GM23338 (cell line): Measurements from ENCODE around the gene GPRIN1. TPM values are rescaled to one million over a fixed set of nuclear protein-coding genes. Genes with fewer than 3 reads are reported as not detected.

Experiments
- ATAC-seq: fragments of 200-7000 bp; cut with Tn5 transposase; 3 replicates; pipeline ENCODE4 v1.9.1; 2020
- DNase-seq: peaks from one replicate; pipeline ENCODE4 v3.0.0-alpha.2; 2015; ENCODE audit warnings: low spot score
- H2AFZ ChIP-seq: fragments of 200-600 bp; sonication (generic); 2 replicates; pipeline ENCODE4 v1.8.0; 2016; ENCODE audit warnings: antibody characterized with exemption, mild to moderate bottlenecking, moderate library complexity
- H3F3A ChIP-seq: fragments of 200-600 bp; sonication (generic); replicated peaks from 2 replicates; pipeline ENCODE4 v1.8.0; 2017; ENCODE audit warnings: antibody characterized with exemption, mixed run types, low read depth
- H3K27ac ChIP-seq: fragments of 200-600 bp; sonication (generic); 2 replicates; pipeline ENCODE4 v1.6.1; 2016; ENCODE audit warnings: low read depth
- H3K27me3 ChIP-seq: fragments of 200-600 bp; sonication (generic); 2 replicates; pipeline ENCODE4 v1.8.0; 2016; ENCODE audit warnings: mild to moderate bottlenecking, mixed run types, moderate library complexity; ENCODE audit not compliant: insufficient read depth
- H3K36me3 ChIP-seq: fragments of 200-600 bp; sonication (generic); 2 replicates; pipeline ENCODE4 v1.8.0; 2016; ENCODE audit warnings: mild to moderate bottlenecking; ENCODE audit not compliant: insufficient read depth
- H3K4me1 ChIP-seq: fragments of 200-600 bp; sonication (generic); 2 replicates; pipeline ENCODE4 v1.8.0; 2016; ENCODE audit warnings: mild to moderate bottlenecking, moderate library complexity; ENCODE audit not compliant: insufficient read depth
- H3K4me2 ChIP-seq: fragments of 200-600 bp; sonication (generic); 2 replicates; pipeline ENCODE4 v1.7.1; 2017; ENCODE audit warnings: mixed run types
- H3K4me3 ChIP-seq: fragments of 200-600 bp; sonication (generic); 2 replicates; pipeline ENCODE4 v1.6.1; 2016; ENCODE audit warnings: mixed run types
- H3K79me2 ChIP-seq: fragments of 200-600 bp; sonication (generic); replicated peaks from 2 replicates; pipeline ENCODE4 v1.8.0; 2017; ENCODE audit warnings: mild to moderate bottlenecking; ENCODE audit not compliant: insufficient read depth
- H3K9me2 ChIP-seq: fragments of 200-600 bp; sonication (generic); 2 replicates; pipeline ENCODE4 v1.8.0; 2017; ENCODE audit not compliant: insufficient read depth
- H4K20me1 ChIP-seq: fragments of 200-600 bp; sonication (generic); replicated peaks from 2 replicates; pipeline ENCODE4 v1.8.0; 2017; ENCODE audit warnings: mild to moderate bottlenecking; ENCODE audit not compliant: insufficient read depth
- H3K27ac Mint-ChIP-seq: 2 replicates; pipeline ENCODE4 v1.8.0; 2020; ENCODE audit warnings: inconsistent platforms, mild to moderate bottlenecking, moderate library complexity, mixed read lengths
- H3K27me3 Mint-ChIP-seq: 3 replicates; pipeline ENCODE4 v1.8.0; 2022; ENCODE audit warnings: low read depth, mild to moderate bottlenecking, moderate library complexity, mixed read lengths, inconsistent platforms; ENCODE audit not compliant: insufficient read depth, poor library complexity
- H3K36me3 Mint-ChIP-seq: 3 replicates; pipeline ENCODE4 v1.8.0; 2021; ENCODE audit warnings: low read depth, mild to moderate bottlenecking, inconsistent platforms, moderate library complexity, mixed read lengths
- H3K4me1 Mint-ChIP-seq: 3 replicates; pipeline ENCODE4 v1.8.0; 2020; ENCODE audit warnings: mild to moderate bottlenecking, inconsistent platforms, mixed read lengths
- H3K4me3 Mint-ChIP-seq: 3 replicates; pipeline ENCODE4 v1.8.0; 2021; ENCODE audit warnings: moderate library complexity, mild to moderate bottlenecking, inconsistent platforms, mixed read lengths
- H3K9me3 Mint-ChIP-seq: 3 replicates; pipeline ENCODE4 v1.8.0; 2020; ENCODE audit warnings: moderate library complexity, mild to moderate bottlenecking, inconsistent platforms, mixed read lengths
- CREB1 ChIP-seq: fragments of 250-450 bp; sonication (Bioruptor Pico); IDR thresholded peaks from 2 replicates; pipeline ENCODE4 v1.5.0; 2020; ENCODE audit warnings: low read depth, mild to moderate bottlenecking, moderate library complexity
- EZH2 ChIP-seq: fragments of 200-600 bp; sonication (generic); IDR thresholded peaks from one replicate; pipeline ENCODE4 v1.8.0; 2017; ENCODE audit warnings: antibody characterized with exemption, mild to moderate bottlenecking, low read depth; ENCODE audit not compliant: unreplicated experiment
- EZH2phosphoT487 ChIP-seq: fragments of 200-600 bp; sonication (generic); IDR thresholded peaks from one replicate; pipeline ENCODE4 v1.8.1; 2018; ENCODE audit warnings: antibody characterized with exemption; ENCODE audit not compliant: unreplicated experiment
- NANOG ChIP-seq: IDR thresholded peaks from 2 replicates; pipeline ENCODE4 v1.6.1; 2016; ENCODE audit warnings: antibody characterized with exemption, borderline replicate concordance
- POLR2AphosphoS5 ChIP-seq: IDR thresholded peaks from 2 replicates; pipeline ENCODE4 v1.6.1; 2016; ENCODE audit warnings: antibody characterized with exemption, low read depth
- STAT1 ChIP-seq: IDR thresholded peaks from one replicate; pipeline ENCODE4 v1.6.1; 2016; ENCODE audit warnings: antibody characterized with exemption; ENCODE audit not compliant: unreplicated experiment
- ZNF114 ChIP-seq: fragments of 250-450 bp; sonication (Bioruptor Pico); IDR thresholded peaks from 2 replicates; pipeline ENCODE4 v1.5.0; 2020; ENCODE audit warnings: mild to moderate bottlenecking, moderate library complexity
- ZNF331 ChIP-seq: fragments of 250-450 bp; sonication (Bioruptor Pico); IDR thresholded peaks from 2 replicates; pipeline ENCODE4 v1.5.0; 2020; ENCODE audit warnings: low read depth, mild to moderate bottlenecking, moderate library complexity
- polyA plus RNA-seq: library from polyadenylated mRNA; unstranded; fragments of >200 nt; fragmentation: Nextera tagmentation; extraction: Ambion mirVana; gene quantifications from 2 replicates; pipeline ENCODE4 v1.2.1, GENCODE V29; 2016
- total RNA-seq: library from RNA; depleted of rRNA; stranded (reverse); fragments of >200 nt; shearing (Covaris generic); gene quantifications from 2 replicates; pipeline ENCODE4 v1.2.3, GENCODE V29; 2014
- TF ChIP-seq, protein P1 (sequence below), 2 experiments: fragments of 200-600 bp in 1 of 2; sonication (generic) in 1 of 2; conservative IDR thresholded peaks; 2 replicates each; pipeline versions ENCODE4 v1.5.1 to v1.6.1; 2016 to 2017; ENCODE audit warnings: antibody characterized with exemption in 2 of 2, low read depth in 2 of 2, mild to moderate bottlenecking in 2 of 2, moderate library complexity in 1 of 2
- TF ChIP-seq, protein P2 (sequence below): IDR thresholded peaks from one replicate; pipeline ENCODE4 v1.6.1; 2018; ENCODE audit warnings: antibody characterized with exemption; ENCODE audit not compliant: unreplicated experiment
- TF ChIP-seq, protein P3 (sequence below): fragments of 250-450 bp; sonication (Bioruptor Pico); IDR thresholded peaks from 2 replicates; pipeline ENCODE4 v1.5.0; 2020; ENCODE audit warnings: mild to moderate bottlenecking, moderate library complexity

Gene GPRIN1
- total and polyA plus RNA-seq, 2 experiments from 2014 or later: 3.8 to 14.6 TPM

DNA sequence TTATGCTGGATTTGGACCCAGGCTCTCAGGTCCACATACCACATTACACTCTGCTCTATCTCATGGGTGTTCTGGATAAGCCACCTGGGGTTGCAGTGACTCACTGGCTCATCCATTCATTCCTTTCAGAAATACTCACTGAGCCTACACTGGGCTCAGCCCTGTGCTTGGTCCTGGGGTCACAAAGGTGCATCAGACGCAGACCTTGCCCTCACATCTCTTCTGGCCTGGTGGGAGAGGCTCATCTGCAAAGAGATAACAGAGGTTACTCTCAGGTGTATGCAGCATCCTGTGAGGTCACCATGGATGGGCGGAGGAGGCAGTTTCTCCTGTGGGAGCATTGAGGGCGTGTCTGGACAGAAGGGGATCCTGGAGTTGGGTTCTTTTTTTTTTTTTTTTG is 48.7 kb downstream of the GPRIN1 start:
- Histone ChIP-seq H3K9me2 (no peaks in the 10 kb centered on the region), H3K4me1 (peaks cover 5% of the 10 kb centered on the region; the same call in 1 of the 2 replicates), H2AFZ (no peak overlapping the region), H3K27ac (no peak overlapping the region), H3F3A (no peaks in the 10 kb centered on the region), H3K4me3 (no peak overlapping the region), H3K4me2 (no peak overlapping the region), H3K36me3 (no peaks in the 10 kb centered on the region), H3K27me3 (no peaks in the 10 kb centered on the region), H4K20me1 (no peaks in the 10 kb centered on the region), H3K79me2 (no peaks in the 10 kb centered on the region)
- H3K4me1 Mint-ChIP-seq: peaks cover 10% of the 10 kb centered on the region
- peaks cover 18% of the 10 kb centered on the region for H3K27me3 Mint-ChIP-seq
- H3K4me3 Mint-ChIP-seq: no peak overlapping the region
- H3K9me3 Mint-ChIP-seq: peaks cover 5% of the 10 kb centered on the region; the same call in 1 of the 3 replicates
- DNase-seq: no peak
- TF ChIP-seq POLR2AphosphoS5 (no peak), EZH2phosphoT487 (no peak), ZNF114 (CRISPR knock-in tag) (no peak), EZH2 (no peak), NANOG (no peak), CREB1 (no peak), ZNF331 (no peak), STAT1 (no peak)
- TF ChIP-seq, protein P1, sequence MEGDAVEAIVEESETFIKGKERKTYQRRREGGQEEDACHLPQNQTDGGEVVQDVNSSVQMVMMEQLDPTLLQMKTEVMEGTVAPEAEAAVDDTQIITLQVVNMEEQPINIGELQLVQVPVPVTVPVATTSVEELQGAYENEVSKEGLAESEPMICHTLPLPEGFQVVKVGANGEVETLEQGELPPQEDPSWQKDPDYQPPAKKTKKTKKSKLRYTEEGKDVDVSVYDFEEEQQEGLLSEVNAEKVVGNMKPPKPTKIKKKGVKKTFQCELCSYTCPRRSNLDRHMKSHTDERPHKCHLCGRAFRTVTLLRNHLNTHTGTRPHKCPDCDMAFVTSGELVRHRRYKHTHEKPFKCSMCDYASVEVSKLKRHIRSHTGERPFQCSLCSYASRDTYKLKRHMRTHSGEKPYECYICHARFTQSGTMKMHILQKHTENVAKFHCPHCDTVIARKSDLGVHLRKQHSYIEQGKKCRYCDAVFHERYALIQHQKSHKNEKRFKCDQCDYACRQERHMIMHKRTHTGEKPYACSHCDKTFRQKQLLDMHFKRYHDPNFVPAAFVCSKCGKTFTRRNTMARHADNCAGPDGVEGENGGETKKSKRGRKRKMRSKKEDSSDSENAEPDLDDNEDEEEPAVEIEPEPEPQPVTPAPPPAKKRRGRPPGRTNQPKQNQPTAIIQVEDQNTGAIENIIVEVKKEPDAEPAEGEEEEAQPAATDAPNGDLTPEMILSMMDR (conservative IDR thresholded peaks at IDR 0.05; ENCODE audit: low read depth in 2 of 2): no peak
- TF ChIP-seq, protein P2, sequence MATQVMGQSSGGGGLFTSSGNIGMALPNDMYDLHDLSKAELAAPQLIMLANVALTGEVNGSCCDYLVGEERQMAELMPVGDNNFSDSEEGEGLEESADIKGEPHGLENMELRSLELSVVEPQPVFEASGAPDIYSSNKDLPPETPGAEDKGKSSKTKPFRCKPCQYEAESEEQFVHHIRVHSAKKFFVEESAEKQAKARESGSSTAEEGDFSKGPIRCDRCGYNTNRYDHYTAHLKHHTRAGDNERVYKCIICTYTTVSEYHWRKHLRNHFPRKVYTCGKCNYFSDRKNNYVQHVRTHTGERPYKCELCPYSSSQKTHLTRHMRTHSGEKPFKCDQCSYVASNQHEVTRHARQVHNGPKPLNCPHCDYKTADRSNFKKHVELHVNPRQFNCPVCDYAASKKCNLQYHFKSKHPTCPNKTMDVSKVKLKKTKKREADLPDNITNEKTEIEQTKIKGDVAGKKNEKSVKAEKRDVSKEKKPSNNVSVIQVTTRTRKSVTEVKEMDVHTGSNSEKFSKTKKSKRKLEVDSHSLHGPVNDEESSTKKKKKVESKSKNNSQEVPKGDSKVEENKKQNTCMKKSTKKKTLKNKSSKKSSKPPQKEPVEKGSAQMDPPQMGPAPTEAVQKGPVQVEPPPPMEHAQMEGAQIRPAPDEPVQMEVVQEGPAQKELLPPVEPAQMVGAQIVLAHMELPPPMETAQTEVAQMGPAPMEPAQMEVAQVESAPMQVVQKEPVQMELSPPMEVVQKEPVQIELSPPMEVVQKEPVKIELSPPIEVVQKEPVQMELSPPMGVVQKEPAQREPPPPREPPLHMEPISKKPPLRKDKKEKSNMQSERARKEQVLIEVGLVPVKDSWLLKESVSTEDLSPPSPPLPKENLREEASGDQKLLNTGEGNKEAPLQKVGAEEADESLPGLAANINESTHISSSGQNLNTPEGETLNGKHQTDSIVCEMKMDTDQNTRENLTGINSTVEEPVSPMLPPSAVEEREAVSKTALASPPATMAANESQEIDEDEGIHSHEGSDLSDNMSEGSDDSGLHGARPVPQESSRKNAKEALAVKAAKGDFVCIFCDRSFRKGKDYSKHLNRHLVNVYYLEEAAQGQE: no peak
- TF ChIP-seq, protein P3, sequence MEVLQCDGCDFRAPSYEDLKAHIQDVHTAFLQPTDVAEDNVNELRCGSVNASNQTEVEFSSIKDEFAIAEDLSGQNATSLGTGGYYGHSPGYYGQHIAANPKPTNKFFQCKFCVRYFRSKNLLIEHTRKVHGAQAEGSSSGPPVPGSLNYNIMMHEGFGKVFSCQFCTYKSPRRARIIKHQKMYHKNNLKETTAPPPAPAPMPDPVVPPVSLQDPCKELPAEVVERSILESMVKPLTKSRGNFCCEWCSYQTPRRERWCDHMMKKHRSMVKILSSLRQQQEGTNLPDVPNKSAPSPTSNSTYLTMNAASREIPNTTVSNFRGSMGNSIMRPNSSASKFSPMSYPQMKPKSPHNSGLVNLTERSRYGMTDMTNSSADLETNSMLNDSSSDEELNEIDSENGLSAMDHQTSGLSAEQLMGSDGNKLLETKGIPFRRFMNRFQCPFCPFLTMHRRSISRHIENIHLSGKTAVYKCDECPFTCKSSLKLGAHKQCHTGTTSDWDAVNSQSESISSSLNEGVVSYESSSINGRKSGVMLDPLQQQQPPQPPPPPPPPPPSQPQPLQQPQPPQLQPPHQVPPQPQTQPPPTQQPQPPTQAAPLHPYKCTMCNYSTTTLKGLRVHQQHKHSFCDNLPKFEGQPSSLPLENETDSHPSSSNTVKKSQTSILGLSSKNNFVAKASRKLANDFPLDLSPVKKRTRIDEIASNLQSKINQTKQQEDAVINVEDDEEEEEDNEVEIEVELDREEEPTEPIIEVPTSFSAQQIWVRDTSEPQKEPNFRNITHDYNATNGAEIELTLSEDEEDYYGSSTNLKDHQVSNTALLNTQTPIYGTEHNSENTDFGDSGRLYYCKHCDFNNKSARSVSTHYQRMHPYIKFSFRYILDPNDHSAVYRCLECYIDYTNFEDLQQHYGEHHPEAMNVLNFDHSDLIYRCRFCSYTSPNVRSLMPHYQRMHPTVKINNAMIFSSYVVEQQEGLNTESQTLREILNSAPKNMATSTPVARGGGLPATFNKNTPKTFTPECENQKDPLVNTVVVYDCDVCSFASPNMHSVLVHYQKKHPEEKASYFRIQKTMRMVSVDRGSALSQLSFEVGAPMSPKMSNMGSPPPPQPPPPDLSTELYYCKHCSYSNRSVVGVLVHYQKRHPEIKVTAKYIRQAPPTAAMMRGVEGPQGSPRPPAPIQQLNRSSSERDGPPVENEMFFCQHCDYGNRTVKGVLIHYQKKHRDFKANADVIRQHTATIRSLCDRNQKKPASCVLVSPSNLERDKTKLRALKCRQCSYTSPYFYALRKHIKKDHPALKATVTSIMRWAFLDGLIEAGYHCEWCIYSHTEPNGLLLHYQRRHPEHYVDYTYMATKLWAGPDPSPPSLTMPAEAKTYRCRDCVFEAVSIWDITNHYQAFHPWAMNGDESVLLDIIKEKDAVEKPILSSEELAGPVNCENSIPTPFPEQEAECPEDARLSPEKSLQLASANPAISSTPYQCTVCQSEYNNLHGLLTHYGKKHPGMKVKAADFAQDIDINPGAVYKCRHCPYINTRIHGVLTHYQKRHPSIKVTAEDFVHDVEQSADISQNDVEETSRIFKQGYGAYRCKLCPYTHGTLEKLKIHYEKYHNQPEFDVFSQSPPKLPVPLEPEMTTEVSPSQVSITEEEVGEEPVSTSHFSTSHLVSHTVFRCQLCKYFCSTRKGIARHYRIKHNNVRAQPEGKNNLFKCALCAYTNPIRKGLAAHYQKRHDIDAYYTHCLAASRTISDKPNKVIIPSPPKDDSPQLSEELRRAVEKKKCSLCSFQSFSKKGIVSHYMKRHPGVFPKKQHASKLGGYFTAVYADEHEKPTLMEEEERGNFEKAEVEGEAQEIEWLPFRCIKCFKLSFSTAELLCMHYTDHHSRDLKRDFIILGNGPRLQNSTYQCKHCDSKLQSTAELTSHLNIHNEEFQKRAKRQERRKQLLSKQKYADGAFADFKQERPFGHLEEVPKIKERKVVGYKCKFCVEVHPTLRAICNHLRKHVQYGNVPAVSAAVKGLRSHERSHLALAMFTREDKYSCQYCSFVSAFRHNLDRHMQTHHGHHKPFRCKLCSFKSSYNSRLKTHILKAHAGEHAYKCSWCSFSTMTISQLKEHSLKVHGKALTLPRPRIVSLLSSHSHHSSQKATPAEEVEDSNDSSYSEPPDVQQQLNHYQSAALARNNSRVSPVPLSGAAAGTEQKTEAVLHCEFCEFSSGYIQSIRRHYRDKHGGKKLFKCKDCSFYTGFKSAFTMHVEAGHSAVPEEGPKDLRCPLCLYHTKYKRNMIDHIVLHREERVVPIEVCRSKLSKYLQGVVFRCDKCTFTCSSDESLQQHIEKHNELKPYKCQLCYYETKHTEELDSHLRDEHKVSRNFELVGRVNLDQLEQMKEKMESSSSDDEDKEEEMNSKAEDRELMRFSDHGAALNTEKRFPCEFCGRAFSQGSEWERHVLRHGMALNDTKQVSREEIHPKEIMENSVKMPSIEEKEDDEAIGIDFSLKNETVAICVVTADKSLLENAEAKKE: no peak
- H3K36me3 Mint-ChIP-seq: no peaks in the 10 kb centered on the region
- ATAC-seq: no peak
- H3K27ac Mint-ChIP-seq: no peak overlapping the region
